HUES48 (cell line): ENCODE measurements around the gene USH1G.

Source experiments
- H3K27ac ChIP-seq: one replicate; pipeline ENCODE4 v1.7.0; 2013; ENCODE audit warnings: low read depth, low read length, inconsistent platforms
- H3K27me3 ChIP-seq: 2 replicates; pipeline ENCODE4 v1.6.1; 2013; ENCODE audit warnings: mild to moderate bottlenecking, low read length; ENCODE audit not compliant: control insufficient read depth, insufficient read depth
- H3K36me3 ChIP-seq: 2 replicates; pipeline ENCODE4 v1.6.1; 2013; ENCODE audit warnings: low read length; ENCODE audit not compliant: control insufficient read depth, insufficient read depth
- H3K4me1 ChIP-seq: 2 replicates; pipeline ENCODE4 v1.6.1; 2013; ENCODE audit warnings: mild to moderate bottlenecking, low read length; ENCODE audit not compliant: control insufficient read depth, insufficient read depth
- H3K4me3 ChIP-seq: 2 replicates; pipeline ENCODE4 v1.5.1; 2013; ENCODE audit warnings: mild to moderate bottlenecking, low read depth, low read length
- H3K9ac ChIP-seq: 2 replicates; pipeline ENCODE4 v1.6.1; 2013; ENCODE audit warnings: mild to moderate bottlenecking, low read depth, low read length, moderate library complexity
- H3K9me3 ChIP-seq: 2 replicates; pipeline ENCODE4 v1.6.1; 2013; ENCODE audit warnings: low read length; ENCODE audit not compliant: control insufficient read depth, insufficient read depth

USH1G gene

GRCh38 chr17:74881073-74881472 lies 42.0 kb downstream of the USH1G start:
- Histone ChIP-seq H3K36me3 (no peaks in the 10 kb centered on the region), H3K9ac (no peak overlapping the region), H3K27ac (no peak overlapping the region), H3K4me3 (no peak overlapping the region), H3K27me3 (no peaks in the 10 kb centered on the region), H3K4me1 (peaks cover 9% of the 10 kb centered on the region), H3K9me3 (no peaks in the 10 kb centered on the region)

GRCh38 chr17:74879308-74879707 lies 43.7 kb downstream of the USH1G start:
- peaks cover 9% of the 10 kb centered on the region for H3K4me1 ChIP-seq
- no peaks in the 10 kb centered on the region for H3K36me3 ChIP-seq
- H3K27me3 ChIP-seq: no peaks in the 10 kb centered on the region
- no peak overlapping the region for H3K4me3 ChIP-seq
- H3K9ac ChIP-seq: no peak overlapping the region
- H3K27ac ChIP-seq: no peak overlapping the region
- H3K9me3 ChIP-seq: no peaks in the 10 kb centered on the region

- H3K36me3 ChIP-seq: no peaks in the 10 kb centered on the region
- H3K4me3 ChIP-seq: no peak overlapping the region
- no peaks in the 10 kb centered on the region for H3K9me3 ChIP-seq
- no peaks in the 10 kb centered on the region for H3K27me3 ChIP-seq
- H3K4me1 ChIP-seq: peaks cover 14% of the 10 kb centered on the region
- no peak overlapping the region for H3K27ac ChIP-seq
- H3K9ac ChIP-seq: no peak overlapping the region
These were observed 44.4 kb downstream of the USH1G start for GRCh38 chr17:74878658-74879057.

GRCh38 chr17:74877592-74878548 lies 45.2 kb downstream of the USH1G start:
- H3K4me1 ChIP-seq: peaks cover 8% of the 10 kb centered on the region
- H3K36me3 ChIP-seq: no peaks in the 10 kb centered on the region
- no peaks in the 10 kb centered on the region for H3K27me3 ChIP-seq
- no peaks in the 10 kb centered on the region for H3K9me3 ChIP-seq
- H3K9ac ChIP-seq: no peak overlapping the region
- H3K4me3 ChIP-seq: no peak overlapping the region
- no peak overlapping the region for H3K27ac ChIP-seq

- no peaks in the 10 kb centered on the region for H3K36me3 ChIP-seq
- no peak overlapping the region for H3K9ac ChIP-seq
These were observed 47.0 kb downstream of the USH1G start for GRCh38 chr17:74875977-74876593.

GRCh38 chr17:74875155-74875976 lies 47.7 kb downstream of the USH1G start:
- Histone ChIP-seq H3K27me3 (no peaks in the 10 kb centered on the region; the same call in 1 of the 2 replicates), H3K27ac (no peak overlapping the region), H3K9ac (no peak overlapping the region), H3K4me3 (no peak overlapping the region), H3K4me1 (peaks cover 14% of the 10 kb centered on the region; the same call in 1 of the 2 replicates), H3K9me3 (no peaks in the 10 kb centered on the region), H3K36me3 (no peaks in the 10 kb centered on the region)

More at GRCh38 chr17:74875977-74876593, 47.0 kb downstream of the USH1G start:
- Histone ChIP-seq H3K27me3 (no peaks in the 10 kb centered on the region; the same call in 1 of the 2 replicates), H3K4me3 (no peak overlapping the region), H3K4me1 (peaks cover 14% of the 10 kb centered on the region; the same call in 1 of the 2 replicates), H3K9me3 (no peaks in the 10 kb centered on the region), H3K27ac (no peak overlapping the region)

- Histone ChIP-seq H3K27ac (no peak overlapping the region), H3K4me1 (peaks cover 14% of the 10 kb centered on the region; the same call in 1 of the 2 replicates), H3K4me3 (no peak overlapping the region), H3K36me3 (peaks cover 3% of the 10 kb centered on the region; the same call in 1 of the 2 replicates), H3K9me3 (no peaks in the 10 kb centered on the region), H3K9ac (no peak overlapping the region), H3K27me3 (no peaks in the 10 kb centered on the region; the same call in 1 of the 2 replicates)
These were observed 48.4 kb downstream of the USH1G start for GRCh38 chr17:74874615-74875037.

GRCh38 chr17:74873874-74874614 lies 49.0 kb downstream of the USH1G start:
- H3K36me3 ChIP-seq: peaks cover 6% of the 10 kb centered on the region; the same call in 1 of the 2 replicates
- no peaks in the 10 kb centered on the region for H3K9me3 ChIP-seq
- H3K4me3 ChIP-seq: peak overlapping the region; percentile 81
- H3K27me3 ChIP-seq: no peaks in the 10 kb centered on the region; the same call in 1 of the 2 replicates
- peak overlapping the region; percentile 92 for H3K27ac ChIP-seq
- H3K9ac ChIP-seq: peak overlapping the region; percentile 84
- H3K4me1 ChIP-seq: peaks cover 14% of the 10 kb centered on the region; the same call in 1 of the 2 replicates

- H3K4me1 ChIP-seq: peaks cover 14% of the 10 kb centered on the region; the same call in 1 of the 2 replicates
- H3K9ac ChIP-seq: peak overlapping the region; percentile 84
- peak overlapping the region; percentile 92 for H3K27ac ChIP-seq
These were observed 49.8 kb downstream of the USH1G start for GRCh38 chr17:74873037-74873873.

More at GRCh38 chr17:74873037-74873873, 49.8 kb downstream of the USH1G start:
- Histone ChIP-seq H3K4me3 (peak overlapping the region; percentile 81), H3K9me3 (no peaks in the 10 kb centered on the region), H3K36me3 (peaks cover 6% of the 10 kb centered on the region; the same call in 1 of the 2 replicates), H3K27me3 (no peaks in the 10 kb centered on the region; the same call in 1 of the 2 replicates)
